HG03175 (cell line): ENCODE results near the gene BSN.

Experiments used
- ATAC-seq: cut with Tn5 transposase; IDR thresholded peaks from one replicate; pipeline ENCODE4 v1.9.1; 2021; ENCODE audit warnings: mild to moderate bottlenecking, moderate library complexity; ENCODE audit not compliant: unreplicated experiment

Gene BSN

GRCh38 chr3:49652218-49652902 is 98.1 kb downstream of the BSN start:
- ATAC-seq = no peak

GRCh38 chr3:49652903-49653415 is 98.7 kb downstream of the BSN start:
- ATAC-seq = no peak

- ATAC-seq = no peak
Measured at GRCh38 chr3:49653621-49654020, 99.3 kb downstream of the BSN start.

- no peak for ATAC-seq
Measured at GRCh38 chr3:49654176-49654825, 100.0 kb downstream of the BSN start.

GRCh38 chr3:49654955-49655556 is 100.8 kb downstream of the BSN start:
- ATAC-seq = no peak

- no peak for ATAC-seq
Measured at GRCh38 chr3:49655731-49656285, 101.5 kb downstream of the BSN start.

GRCh38 chr3:49656541-49657112 is 102.3 kb downstream of the BSN start:
- no peak for ATAC-seq

- ATAC-seq = no peak
Measured at GRCh38 chr3:49657208-49657915, 103.1 kb downstream of the BSN start.

- ATAC-seq = no peak
Measured at GRCh38 chr3:49658711-49659110, 104.4 kb downstream of the BSN start.

- ATAC-seq = no peak
Measured at GRCh38 chr3:49659756-49660155, 105.5 kb downstream of the BSN start.

- ATAC-seq = no peak
Measured at GRCh38 chr3:49661281-49661680, 107.0 kb downstream of the BSN start.

GRCh38 chr3:49662021-49662420 is 107.7 kb downstream of the BSN start:
- no peak for ATAC-seq

GRCh38 chr3:49662720-49663413 is 108.6 kb downstream of the BSN start:
- ATAC-seq = no peak

GRCh38 chr3:49663831-49664230 is 109.6 kb downstream of the BSN start:
- ATAC-seq = no peak

- no peak for ATAC-seq
Measured at GRCh38 chr3:49664300-49664699, 110.0 kb downstream of the BSN start.

- ATAC-seq = no peak
Measured at GRCh38 chr3:49665822-49666519, 111.7 kb downstream of the BSN start.

- ATAC-seq = no peak
Measured at GRCh38 chr3:49666592-49666991, 112.3 kb downstream of the BSN start.

GRCh38 chr3:49667701-49668413 is 113.6 kb downstream of the BSN start:
- ATAC-seq = no peak

GRCh38 chr3:49668414-49668797 is 114.1 kb downstream of the BSN start:
- no peak for ATAC-seq
